ENCODE data around the gene VSTM1. TPM values are rescaled to one million over a fixed set of nuclear protein-coding genes. Genes with fewer than 3 reads are reported as not detected.

The VSTM1 gene
- total RNA-seq, 1 experiment from 2014 or later = not detected

- TF ChIP-seq ELF4 (CRISPR knock-in tag; IDR thresholded peaks at IDR 0.05; ENCODE audit: low read depth) (no peak), PREB (CRISPR knock-in tag; IDR thresholded peaks at IDR 0.05; ENCODE audit: borderline replicate concordance) (no peak), GABPB1 (CRISPR knock-in tag; IDR thresholded peaks at IDR 0.05) (0 out of 2 replicates have a peak, but pooled peaks have one; percentile 30), ESRRA (CRISPR knock-in tag; IDR thresholded peaks at IDR 0.05; ENCODE audit: borderline replicate concordance) (0 out of 2 replicates have a peak, but pooled peaks have one; percentile 76), FOXJ3 (CRISPR knock-in tag; IDR thresholded peaks at IDR 0.05; ENCODE audit: borderline replicate concordance) (no peak), FOXK1 (CRISPR knock-in tag; IDR thresholded peaks at IDR 0.05) (peak; percentile 86), CTCF (IDR thresholded peaks at IDR 0.05) (no peak), ZNF263 (CRISPR knock-in tag; IDR thresholded peaks at IDR 0.05; ENCODE audit: low read depth) (no peak), ZBTB43 (CRISPR knock-in tag; IDR thresholded peaks at IDR 0.05) (peak; percentile 70; the same call in 1 of the 2 replicates), GTF2I (CRISPR knock-in tag; conservative IDR thresholded peaks at IDR 0.05) (peak; percentile 100), OVOL2 (CRISPR knock-in tag; IDR thresholded peaks at IDR 0.05; ENCODE audit: borderline replicate concordance) (no peak), MYBL2 (CRISPR knock-in tag; IDR thresholded peaks at IDR 0.05) (peak; percentile 81; the same call in 1 of the 2 replicates), ZNF232 (CRISPR knock-in tag; IDR thresholded peaks at IDR 0.05) (no peak), ZMAT4 (CRISPR knock-in tag; IDR thresholded peaks at IDR 0.05) (no peak), SMAD3 (CRISPR knock-in tag; IDR thresholded peaks at IDR 0.05; ENCODE audit: borderline replicate concordance) (peak; percentile 85), RELA (CRISPR knock-in tag; IDR thresholded peaks at IDR 0.05; ENCODE audit: borderline replicate concordance) (0 out of 2 replicates have a peak, but pooled peaks have one; percentile 74), TP53 (CRISPR knock-in tag; IDR thresholded peaks at IDR 0.05) (0 out of 2 replicates have a peak, but pooled peaks have one; percentile 55)
- TF ChIP-seq, protein P1, sequence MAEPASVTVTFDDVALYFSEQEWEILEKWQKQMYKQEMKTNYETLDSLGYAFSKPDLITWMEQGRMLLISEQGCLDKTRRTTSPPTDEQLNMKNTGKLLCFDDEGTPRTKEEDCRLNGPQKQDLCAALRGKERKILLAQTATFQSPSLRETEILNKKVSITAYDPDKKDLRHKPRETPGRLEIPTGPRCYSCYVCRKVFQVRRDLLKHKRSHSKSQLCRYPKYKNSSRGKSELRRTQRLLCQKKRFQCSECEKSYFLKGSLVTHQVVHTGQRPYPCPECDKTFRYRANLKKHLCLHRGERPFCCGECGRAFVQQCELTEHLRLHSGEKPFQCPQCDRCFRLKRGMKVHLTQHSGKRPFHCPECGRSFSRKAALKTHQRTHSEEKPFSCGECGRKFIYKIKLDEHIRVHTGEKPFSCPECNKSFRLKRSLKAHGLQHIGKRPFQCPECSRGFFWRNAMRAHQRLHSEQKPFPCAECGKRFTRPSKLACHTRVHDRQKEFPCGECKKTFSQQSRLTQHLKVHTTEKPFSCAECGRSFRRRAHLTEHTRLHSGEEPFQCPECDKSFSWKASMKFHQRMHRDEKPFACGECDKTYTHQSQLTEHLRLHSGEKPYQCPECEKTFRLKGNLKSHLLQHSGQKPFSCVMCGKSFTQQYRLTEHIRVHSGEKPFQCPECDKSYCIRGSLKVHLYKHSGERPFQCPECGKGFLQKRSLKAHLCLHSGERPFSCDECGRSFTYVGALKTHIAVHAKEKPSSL (CRISPR knock-in tag; conservative IDR thresholded peaks at IDR 0.05) = no peak
- TF ChIP-seq, protein P2, sequence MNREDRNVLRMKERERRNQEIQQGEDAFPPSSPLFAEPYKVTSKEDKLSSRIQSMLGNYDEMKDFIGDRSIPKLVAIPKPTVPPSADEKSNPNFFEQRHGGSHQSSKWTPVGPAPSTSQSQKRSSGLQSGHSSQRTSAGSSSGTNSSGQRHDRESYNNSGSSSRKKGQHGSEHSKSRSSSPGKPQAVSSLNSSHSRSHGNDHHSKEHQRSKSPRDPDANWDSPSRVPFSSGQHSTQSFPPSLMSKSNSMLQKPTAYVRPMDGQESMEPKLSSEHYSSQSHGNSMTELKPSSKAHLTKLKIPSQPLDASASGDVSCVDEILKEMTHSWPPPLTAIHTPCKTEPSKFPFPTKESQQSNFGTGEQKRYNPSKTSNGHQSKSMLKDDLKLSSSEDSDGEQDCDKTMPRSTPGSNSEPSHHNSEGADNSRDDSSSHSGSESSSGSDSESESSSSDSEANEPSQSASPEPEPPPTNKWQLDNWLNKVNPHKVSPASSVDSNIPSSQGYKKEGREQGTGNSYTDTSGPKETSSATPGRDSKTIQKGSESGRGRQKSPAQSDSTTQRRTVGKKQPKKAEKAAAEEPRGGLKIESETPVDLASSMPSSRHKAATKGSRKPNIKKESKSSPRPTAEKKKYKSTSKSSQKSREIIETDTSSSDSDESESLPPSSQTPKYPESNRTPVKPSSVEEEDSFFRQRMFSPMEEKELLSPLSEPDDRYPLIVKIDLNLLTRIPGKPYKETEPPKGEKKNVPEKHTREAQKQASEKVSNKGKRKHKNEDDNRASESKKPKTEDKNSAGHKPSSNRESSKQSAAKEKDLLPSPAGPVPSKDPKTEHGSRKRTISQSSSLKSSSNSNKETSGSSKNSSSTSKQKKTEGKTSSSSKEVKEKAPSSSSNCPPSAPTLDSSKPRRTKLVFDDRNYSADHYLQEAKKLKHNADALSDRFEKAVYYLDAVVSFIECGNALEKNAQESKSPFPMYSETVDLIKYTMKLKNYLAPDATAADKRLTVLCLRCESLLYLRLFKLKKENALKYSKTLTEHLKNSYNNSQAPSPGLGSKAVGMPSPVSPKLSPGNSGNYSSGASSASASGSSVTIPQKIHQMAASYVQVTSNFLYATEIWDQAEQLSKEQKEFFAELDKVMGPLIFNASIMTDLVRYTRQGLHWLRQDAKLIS (CRISPR knock-in tag; IDR thresholded peaks at IDR 0.05; ENCODE audit: borderline replicate concordance) = 0 out of 2 replicates have a peak, but pooled peaks have one; percentile 20
- TF ChIP-seq, protein P3, sequence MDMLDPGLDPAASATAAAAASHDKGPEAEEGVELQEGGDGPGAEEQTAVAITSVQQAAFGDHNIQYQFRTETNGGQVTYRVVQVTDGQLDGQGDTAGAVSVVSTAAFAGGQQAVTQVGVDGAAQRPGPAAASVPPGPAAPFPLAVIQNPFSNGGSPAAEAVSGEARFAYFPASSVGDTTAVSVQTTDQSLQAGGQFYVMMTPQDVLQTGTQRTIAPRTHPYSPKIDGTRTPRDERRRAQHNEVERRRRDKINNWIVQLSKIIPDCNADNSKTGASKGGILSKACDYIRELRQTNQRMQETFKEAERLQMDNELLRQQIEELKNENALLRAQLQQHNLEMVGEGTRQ (CRISPR knock-in tag; IDR thresholded peaks at IDR 0.05) = 0 out of 2 replicates have a peak, but pooled peaks have one; percentile 30
- TF ChIP-seq, protein P4, sequence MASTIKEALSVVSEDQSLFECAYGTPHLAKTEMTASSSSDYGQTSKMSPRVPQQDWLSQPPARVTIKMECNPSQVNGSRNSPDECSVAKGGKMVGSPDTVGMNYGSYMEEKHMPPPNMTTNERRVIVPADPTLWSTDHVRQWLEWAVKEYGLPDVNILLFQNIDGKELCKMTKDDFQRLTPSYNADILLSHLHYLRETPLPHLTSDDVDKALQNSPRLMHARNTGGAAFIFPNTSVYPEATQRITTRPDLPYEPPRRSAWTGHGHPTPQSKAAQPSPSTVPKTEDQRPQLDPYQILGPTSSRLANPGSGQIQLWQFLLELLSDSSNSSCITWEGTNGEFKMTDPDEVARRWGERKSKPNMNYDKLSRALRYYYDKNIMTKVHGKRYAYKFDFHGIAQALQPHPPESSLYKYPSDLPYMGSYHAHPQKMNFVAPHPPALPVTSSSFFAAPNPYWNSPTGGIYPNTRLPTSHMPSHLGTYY (CRISPR knock-in tag; IDR thresholded peaks at IDR 0.05) = no peak
- TF ChIP-seq, protein P5, sequence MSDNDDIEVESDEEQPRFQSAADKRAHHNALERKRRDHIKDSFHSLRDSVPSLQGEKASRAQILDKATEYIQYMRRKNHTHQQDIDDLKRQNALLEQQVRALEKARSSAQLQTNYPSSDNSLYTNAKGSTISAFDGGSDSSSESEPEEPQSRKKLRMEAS (CRISPR knock-in tag; IDR thresholded peaks at IDR 0.05) = peak; percentile 32; the same call in 1 of the 2 replicates
- TF ChIP-seq, protein P6, sequence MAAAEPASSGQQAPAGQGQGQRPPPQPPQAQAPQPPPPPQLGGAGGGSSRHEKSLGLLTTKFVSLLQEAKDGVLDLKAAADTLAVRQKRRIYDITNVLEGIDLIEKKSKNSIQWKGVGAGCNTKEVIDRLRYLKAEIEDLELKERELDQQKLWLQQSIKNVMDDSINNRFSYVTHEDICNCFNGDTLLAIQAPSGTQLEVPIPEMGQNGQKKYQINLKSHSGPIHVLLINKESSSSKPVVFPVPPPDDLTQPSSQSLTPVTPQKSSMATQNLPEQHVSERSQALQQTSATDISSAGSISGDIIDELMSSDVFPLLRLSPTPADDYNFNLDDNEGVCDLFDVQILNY (CRISPR knock-in tag; IDR thresholded peaks at IDR 0.05) = peak; percentile 87; the same call in 1 of the 2 replicates
Observed at GRCh38 chr19:54102421-54103169, 38.9 kb upstream of the VSTM1 start, which contains the start of gene NDUFA3 (continued).
